B cell (primary cell): ENCODE data around the gene SCFD2. TPM values are rescaled to one million over a fixed set of nuclear protein-coding genes. Genes with fewer than 3 reads are reported as not detected.

Experiments used
- ATAC-seq: fragments of 200-7000 bp; cut with Tn5 transposase; one replicate; pipeline ENCODE4 v1.10.0; 2021; ENCODE audit warnings: low read depth, mild to moderate bottlenecking, moderate number of reproducible peaks, moderate library complexity
- CTCF ChIA-PET: fragments of 350-600 bp; sonication (Branson Sonifier 250); formaldehyde crosslinking; loops from one replicate; lab custom pipeline; 2021; ENCODE audit warnings: antibody characterized with exemption, inconsistent platforms; lab: Charles Lee
- POLR2A ChIA-PET: fragments of 350-600 bp; sonication (Branson Sonifier 250); formaldehyde crosslinking; loops from one replicate; lab custom pipeline; 2021; ENCODE audit warnings: antibody characterized with exemption; lab: Charles Lee
- DNase-seq: peaks from one replicate; pipeline ENCODE4 v3.0.0; 2013
- H2AFZ ChIP-seq: 2 replicates; pipeline ENCODE4 v1.6.1; 2012; ENCODE audit warnings: mild to moderate bottlenecking, low read depth, low read length; ENCODE audit not compliant: insufficient read depth, poor library complexity, severe bottlenecking
- H3K27ac ChIP-seq, 2 donors: 1 replicate in 1 of 2; 2 replicates in 1 of 2; pipeline ENCODE4 v1.5.1; 2012 to 2013; ENCODE audit warnings: low read length in 2 of 2, mild to moderate bottlenecking in 2 of 2, moderate library complexity in 1 of 2
- H3K27me3 ChIP-seq, 4 experiments: fragments of 200-600 bp in 1 of 4; sonication (generic) in 1 of 4; replicated peaks in 1 of 4; 1 replicate in 2 of 4; 2 replicates in 2 of 4; pipeline versions ENCODE4 v1.6.1 to v1.7.0; 2013 to 2016; ENCODE audit warnings: low read length in 3 of 4, mild to moderate bottlenecking in 2 of 4, mixed read lengths in 1 of 4, moderate library complexity in 1 of 4; ENCODE audit not compliant: insufficient read depth in 4 of 4, control insufficient read depth in 3 of 4; ENCODE audit errors: control extremely low read depth in 1 of 4
- H3K36me3 ChIP-seq, 2 experiments: replicated peaks in 1 of 2; 1 replicate in 1 of 2; 2 replicates in 1 of 2; pipeline versions ENCODE4 v1.6.1 to v1.7.1; 2013; ENCODE audit warnings: low read length in 1 of 2; ENCODE audit not compliant: insufficient read depth in 2 of 2, control insufficient read depth in 1 of 2; ENCODE audit errors: control extremely low read depth in 1 of 2, extremely low read depth in 1 of 2
- H3K4me1 ChIP-seq, 2 donors: fragments of 200-600 bp in 1 of 2; sonication (generic) in 1 of 2; 1 replicate in 1 of 2; 2 replicates in 1 of 2; pipeline versions ENCODE4 v1.5.1 to v1.6.1; 2013 to 2017; ENCODE audit warnings: low read length in 2 of 2; ENCODE audit not compliant: control insufficient read depth in 2 of 2, insufficient read depth in 2 of 2
- H3K4me2 ChIP-seq: replicated peaks from 2 replicates; pipeline ENCODE3; 2012; ENCODE audit warnings: mild to moderate bottlenecking, low read depth, low read length; ENCODE audit not compliant: poor library complexity, severe bottlenecking
- H3K4me3 ChIP-seq, 5 experiments: fragments of 200-600 bp in 1 of 5; sonication (generic) in 1 of 5; 1 replicate in 3 of 5; 2 replicates in 2 of 5; pipeline versions ENCODE4 v1.5.1 to v1.7.0; 2011 to 2016; ENCODE audit warnings: low read length in 4 of 5, mild to moderate bottlenecking in 4 of 5, low read depth in 2 of 5, control low read depth in 1 of 5, moderate library complexity in 1 of 5; ENCODE audit not compliant: insufficient read depth in 1 of 5; ENCODE audit errors: control extremely low read depth in 1 of 5, extremely low read depth in 1 of 5
- H3K79me2 ChIP-seq: fragments of 200-600 bp; sonication (generic); one replicate; pipeline ENCODE4 v1.6.0; 2016; ENCODE audit warnings: low read length; ENCODE audit not compliant: control insufficient read depth, insufficient read depth
- H3K9ac ChIP-seq: fragments of 200-600 bp; sonication (generic); 2 replicates; pipeline ENCODE4 v1.6.1; 2017; ENCODE audit warnings: mild to moderate bottlenecking, low read length, moderate library complexity
- H3K9me3 ChIP-seq, 3 donors: one replicate each; pipeline versions ENCODE4 v1.6.1 to v1.7.1; 2013; ENCODE audit warnings: low read length in 2 of 3; ENCODE audit not compliant: control insufficient read depth in 2 of 3, insufficient read depth in 1 of 3; ENCODE audit errors: control extremely low read depth in 1 of 3
- H4K20me1 ChIP-seq: 2 replicates; pipeline ENCODE4 v1.6.0; 2012; ENCODE audit warnings: mild to moderate bottlenecking, low read length; ENCODE audit not compliant: insufficient read depth, control insufficient read depth, poor library complexity, severe bottlenecking
- H3K27ac Mint-ChIP-seq: one replicate; pipeline ENCODE4 v1.8.0; 2021; ENCODE audit warnings: mixed read lengths
- H3K27me3 Mint-ChIP-seq: one replicate; pipeline ENCODE4 v1.8.0; 2021; ENCODE audit warnings: mixed read lengths
- H3K4me1 Mint-ChIP-seq: one replicate; pipeline ENCODE4 v1.8.0; 2021; ENCODE audit warnings: mixed read lengths
- H3K4me3 Mint-ChIP-seq: one replicate; pipeline ENCODE4 v1.8.0; 2021; ENCODE audit warnings: mixed read lengths
- H3K9me3 Mint-ChIP-seq: one replicate; pipeline ENCODE4 v1.8.0; 2022; ENCODE audit warnings: mixed read lengths; ENCODE audit not compliant: insufficient read depth
- EZH2 ChIP-seq: IDR thresholded peaks from 2 replicates; pipeline ENCODE4 v1.6.1; 2012; ENCODE audit warnings: borderline replicate concordance, low read depth, mild to moderate bottlenecking, moderate library complexity, low read length; ENCODE audit not compliant: insufficient read depth, poor library complexity, severe bottlenecking
- WGBS: methylation state at CpG from one replicate; pipeline ENCODE4 v1.1.5; 2013; ENCODE audit warnings: missing lambda C conversion rate; ENCODE audit not compliant: insufficient coverage; 5-methylcytosine and 5-hydroxymethylcytosine counted together
- intact Hi-C: fragments of 100-400 bp; cut with micrococcal nuclease; formaldehyde crosslinking; loops from one replicate; pipeline ENCODE4 v1.10.0; 2022
- polyA plus RNA-seq: library from polyadenylated mRNA; depleted of rRNA; stranded (reverse); fragments of >200 nt; gene quantifications from 2 replicates; pipeline ENCODE4 v1.2.3, GENCODE V29; 2012
- total RNA-seq, 2 donors: library from RNA; stranded (reverse); fragments of 120-200 nt in 1 of 2; gene quantifications; 1 replicate in 1 of 2; 2 replicates in 1 of 2; pipeline versions ENCODE4 v1.2.3 to v1.2.4, GENCODE V29; 2013 to 2022
- TF ChIP-seq, protein P1 (sequence below): fragments of 200-600 bp; IDR thresholded peaks from one replicate; pipeline ENCODE4 v1.8.0; 2022; ENCODE audit warnings: antibody characterized with exemption, mild to moderate bottlenecking

Gene SCFD2
- total and polyA plus RNA-seq, 2 donors (not counting 1 experiment from before 2014, with no cell fraction given): 12.8 to 20.4 TPM

DNA sequence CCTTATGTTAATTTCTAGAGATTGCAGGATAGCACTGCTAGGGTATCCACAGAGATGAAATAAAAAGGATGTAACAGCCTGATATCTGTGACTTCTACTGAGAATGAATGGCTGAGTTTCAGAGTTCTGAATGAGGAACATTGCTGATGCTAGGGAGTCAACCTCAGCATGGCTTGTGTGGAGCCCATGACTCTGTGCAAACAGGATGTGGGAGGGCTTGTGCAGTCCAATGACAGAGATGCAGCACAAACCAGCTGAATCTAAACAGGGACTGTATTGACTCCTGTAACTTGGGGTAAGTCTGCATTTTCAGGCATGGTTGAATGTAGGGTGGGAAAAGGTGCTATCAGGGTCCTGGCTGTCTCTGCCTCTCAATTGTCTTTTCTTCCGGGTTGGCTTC is 509.1 kb downstream of the SCFD2 start:
- peaks cover 0 to 24% (median 13%) of the 10 kb centered on the region in 4 experiments for H3K27me3 ChIP-seq
- no peaks in the 10 kb centered on the region for H3K36me3 ChIP-seq
- Mint-ChIP-seq H3K4me1 (peaks cover 10% of the 10 kb centered on the region), H3K4me3 (no peak overlapping the region), H3K27ac (no peak overlapping the region), H3K27me3 (peaks cover 45% of the 10 kb centered on the region), H3K9me3 (no peaks in the 10 kb centered on the region)
- peaks cover 0 to 13% (median 6%) of the 10 kb centered on the region in 3 donors for H3K9me3 ChIP-seq
- no peak for DNase-seq
- H3K4me2 ChIP-seq: no peak overlapping the region
- no peak overlapping the region for H3K27ac ChIP-seq
- ATAC-seq: no peak
- H3K4me3 ChIP-seq: no peak overlapping the region
- no peak for TF ChIP-seq EZH2
- TF ChIP-seq, protein P1, sequence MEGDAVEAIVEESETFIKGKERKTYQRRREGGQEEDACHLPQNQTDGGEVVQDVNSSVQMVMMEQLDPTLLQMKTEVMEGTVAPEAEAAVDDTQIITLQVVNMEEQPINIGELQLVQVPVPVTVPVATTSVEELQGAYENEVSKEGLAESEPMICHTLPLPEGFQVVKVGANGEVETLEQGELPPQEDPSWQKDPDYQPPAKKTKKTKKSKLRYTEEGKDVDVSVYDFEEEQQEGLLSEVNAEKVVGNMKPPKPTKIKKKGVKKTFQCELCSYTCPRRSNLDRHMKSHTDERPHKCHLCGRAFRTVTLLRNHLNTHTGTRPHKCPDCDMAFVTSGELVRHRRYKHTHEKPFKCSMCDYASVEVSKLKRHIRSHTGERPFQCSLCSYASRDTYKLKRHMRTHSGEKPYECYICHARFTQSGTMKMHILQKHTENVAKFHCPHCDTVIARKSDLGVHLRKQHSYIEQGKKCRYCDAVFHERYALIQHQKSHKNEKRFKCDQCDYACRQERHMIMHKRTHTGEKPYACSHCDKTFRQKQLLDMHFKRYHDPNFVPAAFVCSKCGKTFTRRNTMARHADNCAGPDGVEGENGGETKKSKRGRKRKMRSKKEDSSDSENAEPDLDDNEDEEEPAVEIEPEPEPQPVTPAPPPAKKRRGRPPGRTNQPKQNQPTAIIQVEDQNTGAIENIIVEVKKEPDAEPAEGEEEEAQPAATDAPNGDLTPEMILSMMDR: no peak
- H4K20me1 ChIP-seq: no peaks in the 10 kb centered on the region
- 100% methylated on average over 1 of the region's 1 CpG for WGBS
- POLR2A ChIA-PET: no interaction called here
- CTCF ChIA-PET: no interaction called here
- no peak overlapping the region for H3K9ac ChIP-seq
- no peaks in the 10 kb centered on the region for H3K79me2 ChIP-seq
- intact Hi-C loops: no loop called here
- peaks cover 5 to 6% of the 10 kb centered on the region in 2 donors for H3K4me1 ChIP-seq
- no peak overlapping the region for H2AFZ ChIP-seq

DNA sequence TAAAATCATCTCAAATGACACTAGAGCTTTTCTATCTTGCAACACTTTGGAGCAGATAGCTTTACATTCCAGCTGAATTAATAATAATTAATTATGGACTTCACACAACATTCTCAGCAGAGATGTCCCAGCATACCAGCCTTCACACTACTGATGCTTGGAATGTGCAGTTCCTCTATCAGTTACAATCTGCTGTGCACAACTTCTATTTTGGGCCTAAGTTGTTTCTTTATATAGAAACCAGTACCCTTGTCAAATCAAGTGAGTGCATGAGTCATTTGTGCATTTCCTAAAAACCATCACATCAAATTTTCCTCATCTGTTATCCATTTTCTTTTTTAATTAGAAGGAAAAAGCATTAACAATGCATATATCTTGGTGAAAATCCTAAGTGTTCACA is 512.5 kb downstream of the SCFD2 start:
- Histone ChIP-seq H3K4me3 (no peak overlapping the region), H3K27me3 (peaks cover 0 to 4% (median 0%) of the 10 kb centered on the region in 4 experiments), H3K9me3 (peaks cover 0 to 5% (median 2%) of the 10 kb centered on the region in 3 donors), H3K9ac (no peak overlapping the region), H3K36me3 (no peaks in the 10 kb centered on the region), H3K79me2 (no peaks in the 10 kb centered on the region), H3K27ac (no peak overlapping the region), H3K4me1 (no peaks in the 10 kb centered on the region), H4K20me1 (no peaks in the 10 kb centered on the region), H2AFZ (no peak overlapping the region), H3K4me2 (no peak overlapping the region)
- DNase-seq: no peak
- ChIA-PET POLR2A (no interaction called here), CTCF (interaction anchor here (1.1 to 1.6 kb wide), 2 partner anchors 8 to 58 kb away, joined by 4 read pairs; no protein-coding TSS in a partner anchor)
- Mint-ChIP-seq H3K9me3 (no peaks in the 10 kb centered on the region), H3K27me3 (peaks cover 18% of the 10 kb centered on the region), H3K4me3 (no peak overlapping the region), H3K27ac (no peak overlapping the region), H3K4me1 (no peaks in the 10 kb centered on the region)
- TF ChIP-seq, protein P1: no peak
- no peak for TF ChIP-seq EZH2
- ATAC-seq: no peak
- intact Hi-C loops: no loop called here
